Epidermal melanocyte (primary cell): Measurements from ENCODE around the gene RWDD1.
"Not testable (repeated sequence)": the region's sequence is repeated elsewhere in the genome, so short reads cannot be mapped to it uniquely, and the experiment has no call there.

Experiments
- DNase-seq: peaks from one replicate; pipeline ENCODE4 v3.0.0; 2011; ENCODE audit warnings: low spot score; ENCODE audit not compliant: insufficient read length

The RWDD1 gene

GRCh38 chr6:116560130-116560529 is 11.2 kb upstream of the RWDD1 start:
- no peak for DNase-seq

GRCh38 chr6:116561377-116562018 is 9.8 kb upstream of the RWDD1 start:
- DNase-seq: peak; percentile 57

GRCh38 chr6:116562019-116562403 is 9.3 kb upstream of the RWDD1 start:
- no peak for DNase-seq

GRCh38 chr6:116562614-116563013 is 8.7 kb upstream of the RWDD1 start:
- no peak for DNase-seq

- no peak for DNase-seq
Measured at GRCh38 chr6:116563830-116564229, 7.5 kb upstream of the RWDD1 start.

- no peak for DNase-seq
Measured at GRCh38 chr6:116564311-116564710, 7.0 kb upstream of the RWDD1 start.

GRCh38 chr6:116564921-116565872 is 6.1 kb upstream of the RWDD1 start:
- no peak for DNase-seq

- no peak for DNase-seq
Measured at GRCh38 chr6:116568111-116568510, 3.2 kb upstream of the RWDD1 start.

- DNase-seq: no peak
Measured at GRCh38 chr6:116568821-116569755, 2.2 kb upstream of the RWDD1 start.

- DNase-seq: no peak
Measured at GRCh38 chr6:116571683-116572000, 338 bp downstream of the RWDD1 start.

GRCh38 chr6:116572162-116572561 is 858 bp downstream of the RWDD1 start:
- peak; percentile 38 for DNase-seq

GRCh38 chr6:116575227-116575626 is 3.9 kb downstream of the RWDD1 start:
- no peak for DNase-seq

- no peak for DNase-seq
Measured at GRCh38 chr6:116577486-116577885, 6.2 kb downstream of the RWDD1 start.

GRCh38 chr6:116578335-116578734 is 7.0 kb downstream of the RWDD1 start:
- no peak for DNase-seq

- DNase-seq: no peak
Measured at GRCh38 chr6:116579143-116579542, 7.8 kb downstream of the RWDD1 start.

- no peak for DNase-seq
Measured at GRCh38 chr6:116580198-116580597, 8.9 kb downstream of the RWDD1 start.

GRCh38 chr6:116586276-116586675 is 15.0 kb downstream of the RWDD1 start:
- DNase-seq: no peak

GRCh38 chr6:116586738-116587137 is 15.4 kb downstream of the RWDD1 start:
- no peak for DNase-seq

GRCh38 chr6:116595247-116595646 is 23.9 kb downstream of the RWDD1 start:
- no peak for DNase-seq

- DNase-seq: no peak
Measured at GRCh38 chr6:116596815-116597214, 25.5 kb downstream of the RWDD1 start.

GRCh38 chr6:116603916-116604315 is 32.6 kb downstream of the RWDD1 start:
- not testable (repeated sequence) for DNase-seq

GRCh38 chr6:116604868-116605267 is 33.6 kb downstream of the RWDD1 start:
- not testable (repeated sequence) for DNase-seq
